ENCODE results near the gene LLGL1.

DNA sequence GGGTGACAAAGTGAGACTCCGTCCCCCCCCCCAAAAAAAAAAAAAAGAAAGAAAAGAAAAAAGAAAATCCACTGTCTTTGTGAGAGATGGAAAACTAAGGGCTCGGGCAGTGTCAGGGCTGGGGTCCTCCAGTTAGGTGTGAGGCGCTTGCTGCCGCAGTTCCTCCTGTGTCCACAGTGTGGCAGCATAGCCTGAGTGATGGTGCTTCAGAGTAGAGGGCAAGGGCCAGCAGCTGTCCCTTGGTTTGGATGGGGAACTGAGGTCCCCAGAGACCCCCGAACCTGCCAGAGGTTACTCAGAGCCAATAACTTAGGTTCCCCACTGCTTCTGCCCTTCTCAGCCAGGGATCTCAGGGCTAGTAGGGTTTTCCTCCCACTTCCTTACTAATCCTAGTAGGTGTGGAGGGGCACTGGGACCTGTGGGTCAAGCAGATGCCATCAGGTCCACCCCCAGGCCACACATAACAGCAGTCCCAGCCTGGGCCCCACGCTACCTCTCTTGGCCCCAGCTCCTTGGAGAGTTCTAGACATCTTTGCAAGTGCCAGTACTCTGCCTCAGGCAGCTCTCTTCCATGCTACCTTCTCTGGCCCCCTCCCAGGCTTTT lies 7.9 kb upstream of the LLGL1 start:
- TF ChIP-seq SUZ12 (IDR thresholded peaks at IDR 0.05) (no peak), ELF4 (IDR thresholded peaks at IDR 0.05) (no peak), BHLHE40 (IDR thresholded peaks at IDR 0.05; ENCODE audit: borderline replicate concordance) (no peak), CTBP1 (IDR thresholded peaks at IDR 0.05; ENCODE audit: borderline replicate concordance) (no peak), ZNF384 (IDR thresholded peaks at IDR 0.05) (no peak), FOXA1 (IDR thresholded peaks at IDR 0.05) (no peak), FOXM1 (IDR thresholded peaks at IDR 0.05; ENCODE audit: borderline replicate concordance) (no peak), ARNT (IDR thresholded peaks at IDR 0.05) (no peak), SP1 (IDR thresholded peaks at IDR 0.05) (no peak), LEF1 (IDR thresholded peaks at IDR 0.05; ENCODE audit: borderline replicate concordance) (no peak)
